GM19438 (cell line): Measurements from ENCODE around the gene ARFGAP1.

Experiments
- ATAC-seq: cut with Tn5 transposase; IDR thresholded peaks from one replicate; pipeline ENCODE4 v1.9.1; 2021; ENCODE audit warnings: low read depth; ENCODE audit not compliant: unreplicated experiment

The ARFGAP1 gene

GRCh38 chr20:63317061-63317460 is 44.4 kb downstream of the ARFGAP1 start:
- no peak for ATAC-seq

- no peak for ATAC-seq
Observed at GRCh38 chr20:63317601-63318291, 45.1 kb downstream of the ARFGAP1 start.

GRCh38 chr20:63318391-63319163 is 46.0 kb downstream of the ARFGAP1 start:
- no peak for ATAC-seq

GRCh38 chr20:63319164-63320040 is 46.8 kb downstream of the ARFGAP1 start:
- ATAC-seq: no peak

- ATAC-seq: no peak
Observed at GRCh38 chr20:63320041-63320511, 47.5 kb downstream of the ARFGAP1 start.

- no peak for ATAC-seq
Observed at GRCh38 chr20:63320616-63321147, 48.1 kb downstream of the ARFGAP1 start.

GRCh38 chr20:63321148-63321831 is 48.7 kb downstream of the ARFGAP1 start:
- ATAC-seq: no peak

GRCh38 chr20:63322146-63322932 is 49.7 kb downstream of the ARFGAP1 start:
- ATAC-seq: no peak

GRCh38 chr20:63322933-63323273 is 50.3 kb downstream of the ARFGAP1 start:
- no peak for ATAC-seq

GRCh38 chr20:63323357-63323981 is 50.9 kb downstream of the ARFGAP1 start:
- no peak for ATAC-seq

GRCh38 chr20:63325021-63325471 is 52.4 kb downstream of the ARFGAP1 start:
- no peak for ATAC-seq

- ATAC-seq: no peak
Observed at GRCh38 chr20:63325554-63326313, 53.1 kb downstream of the ARFGAP1 start.

GRCh38 chr20:63326314-63327230 is 54.0 kb downstream of the ARFGAP1 start:
- no peak for ATAC-seq

GRCh38 chr20:63327231-63327745 is 54.7 kb downstream of the ARFGAP1 start:
- ATAC-seq: no peak

- no peak for ATAC-seq
Observed at GRCh38 chr20:63328026-63328700, 55.5 kb downstream of the ARFGAP1 start.

- no peak for ATAC-seq
Observed at GRCh38 chr20:63328718-63329275, 56.2 kb downstream of the ARFGAP1 start.
